SK-N-MC (cell line): ENCODE measurements around the gene POU6F2.
"Not testable (repeated sequence)": the region's sequence is repeated elsewhere in the genome, so short reads cannot be mapped to it uniquely, and the experiment has no call there.

Experiments used
- DNase-seq: peaks from one replicate; pipeline ENCODE4 v3.0.0-alpha.2; 2011; ENCODE audit warnings: low read depth, low spot score
- H3K27ac ChIP-seq: fragments of 200-600 bp; sonication (generic); 2 replicates; pipeline ENCODE4 v1.5.1; 2016; ENCODE audit warnings: mixed run types
- H3K36me3 ChIP-seq: fragments of 200-600 bp; sonication (generic); 2 replicates; pipeline ENCODE4 v1.6.1; 2017; ENCODE audit warnings: antibody characterized with exemption, low read length, mixed read lengths; ENCODE audit not compliant: insufficient read depth
- H3K4me3 ChIP-seq: fragments of 200-600 bp; sonication (generic); 2 replicates; pipeline ENCODE4 v1.5.1; 2016
- H3K9ac ChIP-seq: fragments of 200-600 bp; sonication (generic); 2 replicates; pipeline ENCODE4 v1.8.0; 2017; ENCODE audit warnings: mixed run types, mixed read lengths; ENCODE audit not compliant: insufficient read length
- H3K9me3 ChIP-seq: fragments of 200-600 bp; sonication (generic); 2 replicates; pipeline ENCODE4 v1.6.1; 2017; ENCODE audit warnings: low read depth, mild to moderate bottlenecking, antibody characterized with exemption, low read length, moderate library complexity, mixed read lengths
- EZH2 ChIP-seq: fragments of 200-600 bp; sonication (generic); IDR thresholded peaks from one replicate; pipeline ENCODE4 v1.6.1; 2017; ENCODE audit warnings: antibody characterized with exemption
- FOXP2 ChIP-seq: optimal IDR thresholded peaks from 2 replicates; pipeline ENCODE3; 2011; ENCODE audit warnings: mild to moderate bottlenecking, moderate library complexity; ENCODE audit not compliant: insufficient read depth; ENCODE audit errors: extremely low read length, control extremely low read depth
- POLR2AphosphoS5 ChIP-seq: IDR thresholded peaks from 2 replicates; pipeline ENCODE4 v1.6.1; 2012; ENCODE audit warnings: mild to moderate bottlenecking, low read depth, low read length, borderline replicate concordance

The POU6F2 gene

DNA sequence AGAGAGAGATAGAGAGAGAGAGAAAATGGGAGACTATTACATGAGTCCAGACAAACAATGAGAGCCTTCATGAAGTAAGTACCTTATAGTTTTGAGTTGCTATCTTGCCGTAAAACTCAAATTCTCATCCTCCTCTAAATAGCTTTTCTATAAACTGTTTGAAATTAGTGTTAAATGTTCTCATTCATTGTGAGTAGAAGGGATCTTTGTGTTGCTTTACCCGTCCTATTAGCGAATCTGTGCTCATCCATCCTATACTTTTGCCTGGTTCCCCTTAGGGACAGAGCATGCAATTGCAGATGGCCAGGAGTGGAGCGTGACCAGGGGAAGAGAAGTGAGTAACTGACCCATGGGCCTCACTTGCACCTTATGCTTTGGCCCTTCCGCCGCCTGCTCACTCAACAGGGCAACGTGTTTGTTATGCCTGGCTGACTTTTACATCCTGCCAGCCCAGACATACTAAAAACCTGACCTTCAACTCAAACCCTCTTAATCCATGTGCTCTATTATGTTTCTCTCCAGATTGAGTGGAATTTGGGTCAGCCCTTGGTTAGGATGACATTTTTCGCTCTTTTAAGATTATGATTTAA lies 344.3 kb downstream of the POU6F2 start:
- no peak overlapping the region for H3K27ac ChIP-seq
- no peak for DNase-seq
- TF ChIP-seq FOXP2 (no peak), EZH2 (no peak), POLR2AphosphoS5 (no peak)
- no peak overlapping the region for H3K4me3 ChIP-seq
- no peak overlapping the region for H3K9ac ChIP-seq
- H3K9me3 ChIP-seq: no peaks in the 10 kb centered on the region
- no peaks in the 10 kb centered on the region for H3K36me3 ChIP-seq

DNA sequence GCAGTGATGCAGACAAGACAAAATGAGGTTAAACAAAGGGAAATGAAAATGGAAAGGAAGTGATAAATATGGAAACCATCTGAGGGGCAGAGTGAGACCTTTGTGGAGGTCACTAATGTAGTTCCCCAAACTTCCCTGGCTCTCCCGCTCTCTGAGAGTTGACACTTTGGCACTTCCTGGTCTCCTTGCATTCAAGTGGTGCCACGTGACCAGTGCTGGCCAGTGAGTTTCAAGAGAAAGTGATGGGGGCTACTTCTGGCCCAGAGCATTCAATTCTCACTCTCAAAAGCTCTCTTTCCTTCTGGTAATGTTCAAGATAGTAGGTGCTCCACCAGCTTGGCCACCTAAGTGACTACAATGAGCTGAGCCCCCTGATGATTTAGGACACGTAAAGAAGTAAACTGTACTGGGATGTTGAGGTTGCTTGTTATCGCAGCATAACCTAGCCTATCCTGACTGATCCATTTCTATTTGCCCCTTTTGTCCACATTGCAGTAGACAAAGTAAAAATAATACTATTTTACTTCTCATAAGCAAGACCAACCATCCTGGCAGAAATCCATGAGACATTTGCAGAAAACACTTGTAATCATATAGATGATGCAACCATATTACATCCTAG lies 346.5 kb downstream of the POU6F2 start:
- Histone ChIP-seq H3K27ac (no peak overlapping the region), H3K9me3 (no peaks in the 10 kb centered on the region), H3K9ac (no peak overlapping the region), H3K36me3 (no peaks in the 10 kb centered on the region), H3K4me3 (no peak overlapping the region)
- TF ChIP-seq EZH2 (no peak), FOXP2 (no peak), POLR2AphosphoS5 (no peak)
- no peak for DNase-seq

DNA sequence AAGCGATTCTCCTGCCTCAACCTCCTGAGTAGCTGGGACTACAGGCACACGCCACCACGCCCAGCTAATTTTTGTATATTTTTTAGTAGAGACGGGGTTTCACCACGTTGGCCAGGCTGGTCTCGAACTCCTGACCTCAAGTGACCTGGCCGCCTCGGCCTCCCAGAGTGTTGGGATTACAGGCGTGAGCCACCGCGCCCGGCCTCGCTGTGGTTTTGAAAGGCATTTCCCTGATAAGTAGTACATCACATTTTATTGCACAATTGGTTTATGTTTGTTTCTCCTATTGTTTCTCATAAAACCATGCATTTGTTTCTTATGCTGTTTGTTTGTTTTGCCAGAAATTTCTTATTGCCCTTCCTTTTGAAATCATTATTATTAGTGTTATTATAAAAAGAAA lies 353.9 kb downstream of the POU6F2 start:
- H3K27ac ChIP-seq, H3K36me3 ChIP-seq, H3K4me3 ChIP-seq, H3K9me3 ChIP-seq, DNase-seq, H3K9ac ChIP-seq: not testable (repeated sequence)

- TF ChIP-seq EZH2: no peak
- no peak for TF ChIP-seq FOXP2
- no peak for TF ChIP-seq POLR2AphosphoS5
- DNase-seq: no peak
- no peak overlapping the region for H3K9ac ChIP-seq
- H3K4me3 ChIP-seq: no peak overlapping the region
- H3K36me3 ChIP-seq: no peaks in the 10 kb centered on the region
- H3K27ac ChIP-seq: no peak overlapping the region
- no peaks in the 10 kb centered on the region for H3K9me3 ChIP-seq
Observed at GRCh38 chr7:39332142-39332541, 354.4 kb downstream of the POU6F2 start.

DNA sequence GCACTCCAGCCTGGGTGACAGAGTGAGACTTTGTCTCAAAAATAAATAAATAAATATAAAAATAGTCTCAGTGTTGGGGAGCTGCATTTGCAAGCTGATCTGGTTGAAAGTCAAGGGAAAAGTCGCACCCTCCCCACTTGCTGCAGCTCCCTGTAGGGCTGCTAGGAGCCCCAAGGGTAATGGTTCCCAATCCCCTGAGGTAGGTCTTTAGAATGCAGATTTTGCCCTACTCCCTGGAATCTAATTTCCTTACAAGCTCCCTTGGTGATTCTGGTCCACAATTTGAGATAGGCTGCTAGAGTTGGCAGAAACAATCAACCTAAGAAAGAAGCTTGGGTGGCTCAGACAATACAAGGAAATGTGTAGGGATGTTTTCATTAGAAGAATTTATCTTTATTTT lies 356.0 kb downstream of the POU6F2 start:
- Histone ChIP-seq H3K9ac (no peak overlapping the region), H3K9me3 (no peaks in the 10 kb centered on the region), H3K27ac (no peak overlapping the region), H3K36me3 (no peaks in the 10 kb centered on the region), H3K4me3 (no peak overlapping the region)
- no peak for DNase-seq
- no peak for TF ChIP-seq FOXP2
- no peak for TF ChIP-seq EZH2
- no peak for TF ChIP-seq POLR2AphosphoS5

DNA sequence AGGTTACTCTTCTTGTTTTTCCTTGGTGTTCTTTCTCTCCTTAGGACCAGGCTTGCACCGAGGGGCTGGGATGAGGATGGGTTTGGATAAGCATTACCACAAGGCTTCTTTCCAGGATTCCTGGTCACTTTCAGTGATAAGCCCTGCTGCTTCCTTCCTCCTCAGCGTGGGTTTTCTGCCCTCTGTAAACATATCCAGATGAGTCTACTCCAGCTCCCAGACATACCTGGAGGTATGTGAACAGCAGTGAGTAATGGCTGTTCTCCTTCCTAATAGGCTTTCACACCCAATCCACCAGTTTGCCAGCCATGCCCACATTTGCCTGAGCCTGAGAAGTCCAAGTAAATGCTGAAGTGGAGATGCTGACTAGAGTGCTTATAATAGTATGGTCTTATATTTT lies 358.7 kb downstream of the POU6F2 start:
- Histone ChIP-seq H3K4me3 (no peak overlapping the region), H3K9me3 (no peaks in the 10 kb centered on the region), H3K27ac (no peak overlapping the region), H3K36me3 (no peaks in the 10 kb centered on the region), H3K9ac (no peak overlapping the region)
- DNase-seq: no peak
- no peak for TF ChIP-seq FOXP2
- TF ChIP-seq POLR2AphosphoS5: no peak
- no peak for TF ChIP-seq EZH2

DNA sequence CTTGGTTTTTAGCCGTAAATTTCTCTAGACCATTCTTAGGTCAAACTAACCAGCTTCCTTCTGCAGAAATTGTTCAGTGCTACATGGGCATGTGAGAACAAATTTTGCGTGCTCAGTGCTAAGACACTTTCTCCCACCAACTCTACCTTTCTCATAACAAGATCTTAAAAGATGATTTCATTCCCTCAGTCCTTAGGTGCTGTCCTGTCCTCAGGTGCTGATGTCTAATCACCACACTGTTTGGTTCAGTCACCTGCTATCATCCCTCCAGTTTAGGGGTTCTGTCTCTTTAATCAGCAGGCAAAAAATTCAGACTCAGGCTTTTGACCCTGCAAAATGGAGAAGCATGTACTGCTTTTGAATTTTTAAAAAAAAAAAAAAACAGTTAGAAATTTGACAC lies 361.0 kb downstream of the POU6F2 start:
- Histone ChIP-seq H3K36me3 (no peaks in the 10 kb centered on the region), H3K9me3 (no peaks in the 10 kb centered on the region), H3K27ac (no peak overlapping the region), H3K4me3 (no peak overlapping the region), H3K9ac (no peak overlapping the region)
- no peak for DNase-seq
- TF ChIP-seq EZH2: no peak
- no peak for TF ChIP-seq POLR2AphosphoS5
- no peak for TF ChIP-seq FOXP2

DNA sequence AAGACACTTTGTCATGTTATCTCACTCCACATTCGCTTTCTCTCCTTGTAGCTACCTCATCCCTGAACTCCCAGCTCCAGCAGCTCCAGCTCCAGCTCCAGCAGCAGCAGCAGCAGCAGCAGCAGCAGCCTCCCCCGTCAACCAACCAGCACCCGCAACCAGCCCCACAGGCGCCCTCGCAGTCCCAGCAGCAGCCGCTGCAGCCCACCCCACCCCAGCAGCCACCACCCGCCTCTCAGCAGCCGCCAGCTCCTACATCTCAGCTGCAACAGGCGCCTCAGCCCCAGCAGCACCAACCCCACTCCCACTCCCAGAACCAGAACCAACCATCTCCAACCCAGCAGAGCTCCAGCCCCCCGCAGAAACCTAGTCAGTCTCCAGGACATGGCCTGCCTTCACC lies 361.9 kb downstream of the POU6F2 start:
- TF ChIP-seq POLR2AphosphoS5 (no peak), FOXP2 (no peak), EZH2 (no peak)
- H3K36me3 ChIP-seq: no peaks in the 10 kb centered on the region
- H3K4me3 ChIP-seq: no peak overlapping the region
- DNase-seq: no peak
- no peaks in the 10 kb centered on the region for H3K9me3 ChIP-seq
- no peak overlapping the region for H3K9ac ChIP-seq
- H3K27ac ChIP-seq: no peak overlapping the region

- no peak overlapping the region for H3K4me3 ChIP-seq
- H3K9ac ChIP-seq: no peak overlapping the region
- H3K9me3 ChIP-seq: no peaks in the 10 kb centered on the region
- no peak for DNase-seq
- no peak for TF ChIP-seq POLR2AphosphoS5
- no peak for TF ChIP-seq FOXP2
- no peak for TF ChIP-seq EZH2
- H3K27ac ChIP-seq: no peak overlapping the region
- H3K36me3 ChIP-seq: no peaks in the 10 kb centered on the region
Observed at GRCh38 chr7:39341083-39341482, 363.4 kb downstream of the POU6F2 start.
